HepG2 (cell line): ENCODE measurements around the gene FAM50A. TPM values are rescaled to one million over a fixed set of nuclear protein-coding genes. Genes with fewer than 3 reads are reported as not detected.

Source experiments
- HDAC1 ChIP-seq: sonication (generic); formaldehyde crosslinking; IDR thresholded peaks from 2 replicates; pipeline ENCODE4 v1.5.1; 2020; ENCODE audit warnings: mild to moderate bottlenecking, missing genetic modification reagents
- JUN ChIP-seq: sonication (generic); formaldehyde crosslinking; IDR thresholded peaks from 2 replicates; pipeline ENCODE4 v1.4.0; 2020; ENCODE audit warnings: mild to moderate bottlenecking, missing genetic modification reagents
- MXD4 ChIP-seq: IDR thresholded peaks from 2 replicates; pipeline ENCODE4 v1.6.1; 2016; ENCODE audit warnings: mild to moderate bottlenecking, missing biosample characterization, missing genetic modification reagents
- RAD51 ChIP-seq: fragments of 450-650 bp; IDR thresholded peaks from 2 replicates; pipeline ENCODE4 v1.6.1; 2016; ENCODE audit warnings: borderline replicate concordance
- SP1 ChIP-seq, 2 experiments: fragments of 450-650 bp in 1 of 2; sonication (generic) in 1 of 2; formaldehyde crosslinking in 1 of 2; IDR thresholded peaks; 2 replicates each; pipeline versions ENCODE4 v1.4.0 to v1.6.1; 2016 to 2020; ENCODE audit warnings: missing genetic modification reagents in 1 of 2
- SPEN ChIP-seq: sonication (generic); formaldehyde crosslinking; IDR thresholded peaks from 2 replicates; pipeline ENCODE4 v1.5.1; 2020; ENCODE audit warnings: low read depth, mild to moderate bottlenecking, missing genetic modification reagents
- ZFP36L1 ChIP-seq: sonication (generic); formaldehyde crosslinking; IDR thresholded peaks from 2 replicates; pipeline ENCODE4 v1.8.0; 2022; ENCODE audit warnings: mild to moderate bottlenecking, missing genetic modification reagents, moderate library complexity
- ZNF264 ChIP-seq: sonication (generic); formaldehyde crosslinking; IDR thresholded peaks from 2 replicates; pipeline ENCODE4 v1.4.0; 2020; ENCODE audit warnings: missing genetic modification reagents
- ZNF547 ChIP-seq: sonication (generic); formaldehyde crosslinking; IDR thresholded peaks from 2 replicates; pipeline ENCODE4 v1.5.1; 2020; ENCODE audit warnings: mild to moderate bottlenecking, missing genetic modification reagents
- ZNF607 ChIP-seq: sonication (generic); formaldehyde crosslinking; IDR thresholded peaks from 2 replicates; pipeline ENCODE4 v1.5.1; 2020; ENCODE audit warnings: missing genetic modification reagents, mild to moderate bottlenecking, borderline replicate concordance
- ZNF616 ChIP-seq: sonication (generic); formaldehyde crosslinking; IDR thresholded peaks from 2 replicates; pipeline ENCODE4 v1.5.0; 2020; ENCODE audit warnings: low read depth, mild to moderate bottlenecking, missing genetic modification reagents
- ZNF878 ChIP-seq: sonication (generic); formaldehyde crosslinking; IDR thresholded peaks from 2 replicates; pipeline ENCODE4 v1.8.1; 2023; ENCODE audit warnings: mild to moderate bottlenecking, missing genetic modification reagents, moderate library complexity
- polyA plus RNA-seq, 8 experiments: library from polyadenylated mRNA; depleted of rRNA in 3 of 8; stranded (reverse) in 7 of 8; unstranded in 1 of 8; fragments of >200 nt; fragmentation: Illumina TruSeq in 4 of 8; extraction: Trizol in 4 of 8; gene quantifications; 2 replicates each; pipeline versions ENCODE4 v1.2.1 to v1.2.3, GENCODE V29; 2011 to 2016; ENCODE audit warnings: low read depth in 4 of 8, missing spikeins in 1 of 8, mixed read lengths in 1 of 8; ENCODE audit not compliant: insufficient read depth in 1 of 8
- total RNA-seq, 5 experiments: library from RNA; depleted of rRNA; stranded (reverse); fragments of >200 nt; fragmentation: Illumina TruSeq; extraction: Trizol; gene quantifications; 2 replicates each; pipeline ENCODE4 v1.2.3, GENCODE V29; 2016; ENCODE audit warnings: low read depth in 1 of 5
- TF ChIP-seq, protein P1 (sequence below): IDR thresholded peaks from 2 replicates; pipeline ENCODE4 v1.6.1; 2016
- TF ChIP-seq, protein P2 (sequence below): sonication (generic); formaldehyde crosslinking; IDR thresholded peaks from 2 replicates; pipeline ENCODE4 v1.9.0; 2022; ENCODE audit warnings: missing genetic modification reagents, mild to moderate bottlenecking, borderline replicate concordance
- TF ChIP-seq, protein P3 (sequence below): sonication (generic); formaldehyde crosslinking; IDR thresholded peaks from 2 replicates; pipeline ENCODE4 v1.4.0; 2020; ENCODE audit warnings: missing genetic modification reagents, mild to moderate bottlenecking, borderline replicate concordance
- TF ChIP-seq, protein P4 (sequence below): sonication (generic); formaldehyde crosslinking; conservative IDR thresholded peaks from 2 replicates; pipeline ENCODE4 v1.4.0; 2020; ENCODE audit warnings: missing genetic modification reagents
- TF ChIP-seq, protein P5 (sequence below), 2 experiments: sonication (generic) in 1 of 2; formaldehyde crosslinking in 1 of 2; IDR thresholded peaks; 2 replicates each; pipeline versions ENCODE4 v1.5.1 to v1.6.1; 2011 to 2020; ENCODE audit warnings: borderline replicate concordance in 1 of 2, low read depth in 1 of 2, low read length in 1 of 2, mild to moderate bottlenecking in 1 of 2, missing genetic modification reagents in 1 of 2, moderate library complexity in 1 of 2
- TF ChIP-seq, protein P6 (sequence below): sonication (generic); formaldehyde crosslinking; IDR thresholded peaks from 2 replicates; pipeline ENCODE4 v1.4.0; 2020; ENCODE audit warnings: low read depth, mild to moderate bottlenecking, missing genetic modification reagents

The FAM50A gene
- total and polyA plus RNA-seq, 2 of the 13 experiments (the other 11 are each of a cell fraction or from before 2014, with no cell fraction given) = 30.7 to 40.7 TPM

DNA sequence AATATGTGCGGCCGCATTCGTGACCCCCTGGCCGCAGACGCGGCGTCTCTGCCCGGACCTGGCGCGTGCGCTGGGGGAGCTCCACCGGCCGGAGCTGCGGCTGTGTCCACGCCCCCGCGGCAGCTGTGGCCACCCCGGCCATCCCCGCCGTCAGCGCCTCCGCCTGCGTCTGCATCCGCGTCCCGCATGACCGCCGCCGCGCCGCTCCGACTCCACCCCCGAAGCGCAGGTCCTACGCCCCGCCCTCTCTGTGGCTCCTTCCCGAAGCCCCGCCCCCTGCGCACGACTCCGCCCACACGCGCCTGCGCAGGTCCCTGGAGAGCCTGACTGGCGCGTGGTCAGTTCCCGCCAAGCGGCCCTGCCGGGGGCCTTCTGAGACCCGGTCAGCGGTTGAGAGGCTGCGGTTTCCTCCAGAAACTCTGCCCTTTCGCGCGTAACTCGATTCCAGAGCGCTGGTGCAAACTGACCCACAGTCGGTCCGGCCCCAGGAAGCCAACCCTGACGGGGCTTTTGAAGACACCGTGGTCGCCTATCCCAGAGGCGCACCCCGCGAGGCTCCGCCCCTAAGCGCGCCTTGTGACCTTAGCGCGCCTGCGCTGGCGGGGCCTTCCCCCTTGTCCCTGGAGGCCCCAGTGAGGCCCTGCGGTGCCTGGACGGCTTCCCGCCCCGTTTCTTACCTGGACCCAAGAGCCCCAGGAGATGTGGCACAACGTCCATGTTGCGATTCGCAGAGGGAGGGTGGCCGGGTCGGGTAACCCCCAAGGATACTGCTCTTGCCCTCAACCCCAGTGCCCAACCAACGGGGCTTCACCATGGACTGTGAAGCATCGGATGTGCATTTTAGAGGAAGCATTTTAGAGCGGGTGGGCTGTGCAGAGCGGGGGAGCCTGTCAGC lies 35.0 kb downstream of the FAM50A start, which contains the start of gene LAGE3 (continued):
- TF ChIP-seq ZNF547 (0 out of 2 replicates have a peak, but pooled peaks have one; percentile 74), RAD51 (no peak), ZFP36L1 (CRISPR knock-in tag) (0 out of 2 replicates have a peak, but pooled peaks have one; percentile 33), SPEN (peak; percentile 37; the same call in 1 of the 2 replicates), ZNF878 (CRISPR knock-in tag) (peak; percentile 68; the same call in 1 of the 2 replicates), JUN (CRISPR knock-in tag) (0 out of 2 replicates have a peak, but pooled peaks have one; percentile 34), ZNF616 (no peak), HDAC1 (CRISPR knock-in tag) (0 out of 2 replicates have a peak, but pooled peaks have one; percentile 14), ZNF264 (CRISPR knock-in tag) (no peak), SP1 (IDR thresholded peaks at IDR 0.05) (no peak), SP1 (CRISPR knock-in tag; IDR thresholded peaks at IDR 0.05) (peak; percentile 96), MXD4 (CRISPR knock-in tag) (0 out of 2 replicates have a peak, but pooled peaks have one; percentile 40), ZNF607 (CRISPR knock-in tag) (0 out of 2 replicates have a peak, but pooled peaks have one; percentile 38)
- TF ChIP-seq, protein P1, sequence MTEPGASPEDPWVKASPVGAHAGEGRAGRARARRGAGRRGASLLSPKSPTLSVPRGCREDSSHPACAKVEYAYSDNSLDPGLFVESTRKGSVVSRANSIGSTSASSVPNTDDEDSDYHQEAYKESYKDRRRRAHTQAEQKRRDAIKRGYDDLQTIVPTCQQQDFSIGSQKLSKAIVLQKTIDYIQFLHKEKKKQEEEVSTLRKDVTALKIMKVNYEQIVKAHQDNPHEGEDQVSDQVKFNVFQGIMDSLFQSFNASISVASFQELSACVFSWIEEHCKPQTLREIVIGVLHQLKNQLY (CRISPR knock-in tag) = peak; percentile 48; the same call in 1 of the 2 replicates
- TF ChIP-seq, protein P2, sequence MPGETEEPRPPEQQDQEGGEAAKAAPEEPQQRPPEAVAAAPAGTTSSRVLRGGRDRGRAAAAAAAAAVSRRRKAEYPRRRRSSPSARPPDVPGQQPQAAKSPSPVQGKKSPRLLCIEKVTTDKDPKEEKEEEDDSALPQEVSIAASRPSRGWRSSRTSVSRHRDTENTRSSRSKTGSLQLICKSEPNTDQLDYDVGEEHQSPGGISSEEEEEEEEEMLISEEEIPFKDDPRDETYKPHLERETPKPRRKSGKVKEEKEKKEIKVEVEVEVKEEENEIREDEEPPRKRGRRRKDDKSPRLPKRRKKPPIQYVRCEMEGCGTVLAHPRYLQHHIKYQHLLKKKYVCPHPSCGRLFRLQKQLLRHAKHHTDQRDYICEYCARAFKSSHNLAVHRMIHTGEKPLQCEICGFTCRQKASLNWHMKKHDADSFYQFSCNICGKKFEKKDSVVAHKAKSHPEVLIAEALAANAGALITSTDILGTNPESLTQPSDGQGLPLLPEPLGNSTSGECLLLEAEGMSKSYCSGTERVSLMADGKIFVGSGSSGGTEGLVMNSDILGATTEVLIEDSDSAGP (CRISPR knock-in tag) = peak; percentile 48; the same call in 1 of the 2 replicates
- TF ChIP-seq, protein P3, sequence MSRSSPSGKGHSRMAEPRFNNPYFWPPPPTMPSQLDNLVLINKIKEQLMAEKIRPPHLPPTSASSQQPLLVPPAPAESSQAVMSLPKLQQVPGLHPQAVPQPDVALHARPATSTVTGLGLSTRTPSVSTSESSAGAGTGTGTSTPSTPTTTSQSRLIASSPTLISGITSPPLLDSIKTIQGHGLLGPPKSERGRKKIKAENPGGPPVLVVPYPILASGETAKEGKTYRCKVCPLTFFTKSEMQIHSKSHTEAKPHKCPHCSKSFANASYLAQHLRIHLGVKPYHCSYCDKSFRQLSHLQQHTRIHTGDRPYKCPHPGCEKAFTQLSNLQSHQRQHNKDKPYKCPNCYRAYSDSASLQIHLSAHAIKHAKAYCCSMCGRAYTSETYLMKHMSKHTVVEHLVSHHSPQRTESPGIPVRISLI (CRISPR knock-in tag) = 0 out of 2 replicates have a peak, but pooled peaks have one; percentile 20
- TF ChIP-seq, protein P4, sequence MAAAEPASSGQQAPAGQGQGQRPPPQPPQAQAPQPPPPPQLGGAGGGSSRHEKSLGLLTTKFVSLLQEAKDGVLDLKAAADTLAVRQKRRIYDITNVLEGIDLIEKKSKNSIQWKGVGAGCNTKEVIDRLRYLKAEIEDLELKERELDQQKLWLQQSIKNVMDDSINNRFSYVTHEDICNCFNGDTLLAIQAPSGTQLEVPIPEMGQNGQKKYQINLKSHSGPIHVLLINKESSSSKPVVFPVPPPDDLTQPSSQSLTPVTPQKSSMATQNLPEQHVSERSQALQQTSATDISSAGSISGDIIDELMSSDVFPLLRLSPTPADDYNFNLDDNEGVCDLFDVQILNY (CRISPR knock-in tag) = no peak
- TF ChIP-seq, protein P5, sequence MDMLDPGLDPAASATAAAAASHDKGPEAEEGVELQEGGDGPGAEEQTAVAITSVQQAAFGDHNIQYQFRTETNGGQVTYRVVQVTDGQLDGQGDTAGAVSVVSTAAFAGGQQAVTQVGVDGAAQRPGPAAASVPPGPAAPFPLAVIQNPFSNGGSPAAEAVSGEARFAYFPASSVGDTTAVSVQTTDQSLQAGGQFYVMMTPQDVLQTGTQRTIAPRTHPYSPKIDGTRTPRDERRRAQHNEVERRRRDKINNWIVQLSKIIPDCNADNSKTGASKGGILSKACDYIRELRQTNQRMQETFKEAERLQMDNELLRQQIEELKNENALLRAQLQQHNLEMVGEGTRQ (IDR thresholded peaks at IDR 0.05; ENCODE audit: low read depth, low read length) = no peak
- TF ChIP-seq, protein P5 (CRISPR knock-in tag; IDR thresholded peaks at IDR 0.05; ENCODE audit: borderline replicate concordance) = no peak
- TF ChIP-seq, protein P6, sequence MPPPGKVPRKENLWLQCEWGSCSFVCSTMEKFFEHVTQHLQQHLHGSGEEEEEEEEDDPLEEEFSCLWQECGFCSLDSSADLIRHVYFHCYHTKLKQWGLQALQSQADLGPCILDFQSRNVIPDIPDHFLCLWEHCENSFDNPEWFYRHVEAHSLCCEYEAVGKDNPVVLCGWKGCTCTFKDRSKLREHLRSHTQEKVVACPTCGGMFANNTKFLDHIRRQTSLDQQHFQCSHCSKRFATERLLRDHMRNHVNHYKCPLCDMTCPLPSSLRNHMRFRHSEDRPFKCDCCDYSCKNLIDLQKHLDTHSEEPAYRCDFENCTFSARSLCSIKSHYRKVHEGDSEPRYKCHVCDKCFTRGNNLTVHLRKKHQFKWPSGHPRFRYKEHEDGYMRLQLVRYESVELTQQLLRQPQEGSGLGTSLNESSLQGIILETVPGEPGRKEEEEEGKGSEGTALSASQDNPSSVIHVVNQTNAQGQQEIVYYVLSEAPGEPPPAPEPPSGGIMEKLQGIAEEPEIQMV (CRISPR knock-in tag) = 0 out of 2 replicates have a peak, but pooled peaks have one; percentile 13
